Measurements from ENCODE around the gene KLHL21. TPM values are rescaled to one million over a fixed set of nuclear protein-coding genes. Genes with fewer than 3 reads are reported as not detected.
A peak's percentile ranks its signal among the peaks of the same experiment; 100 is the strongest.

Gene KLHL21
- total RNA-seq, 1 donor from 2014 or later, result 9.4 TPM

DNA sequence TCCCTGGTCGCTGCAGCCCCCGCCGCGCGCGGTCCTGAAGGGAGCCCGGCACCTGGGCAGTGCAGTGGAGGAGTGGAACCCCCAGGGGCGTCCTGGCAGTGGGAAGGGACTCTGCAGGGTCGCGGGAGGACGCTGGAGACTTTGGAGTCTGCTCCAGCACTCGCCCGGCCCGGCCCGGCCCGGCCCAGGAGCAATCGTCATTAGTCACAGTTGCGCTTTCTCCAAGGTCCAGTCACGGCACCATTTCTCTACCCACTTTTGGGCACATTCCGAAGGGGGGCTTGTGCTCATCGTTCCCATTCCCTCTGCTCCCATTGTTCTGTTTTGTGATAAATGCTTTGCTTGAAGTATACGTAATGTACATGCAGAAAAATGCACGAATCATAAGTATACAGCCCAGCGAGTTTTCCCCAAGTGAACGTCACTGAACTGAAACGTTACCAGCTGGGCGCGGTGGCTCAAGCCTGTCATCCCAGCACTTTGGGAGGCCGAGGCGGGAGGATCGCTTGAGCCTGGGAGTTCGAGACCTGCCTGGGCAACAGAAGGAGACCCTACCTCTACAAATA, 23.0 kb upstream of the KLHL21 start:
- peak in 1 of 2 donors; percentile 49 for DNase-seq (ENCODE audit: low read depth in 2 of 2)

DNA sequence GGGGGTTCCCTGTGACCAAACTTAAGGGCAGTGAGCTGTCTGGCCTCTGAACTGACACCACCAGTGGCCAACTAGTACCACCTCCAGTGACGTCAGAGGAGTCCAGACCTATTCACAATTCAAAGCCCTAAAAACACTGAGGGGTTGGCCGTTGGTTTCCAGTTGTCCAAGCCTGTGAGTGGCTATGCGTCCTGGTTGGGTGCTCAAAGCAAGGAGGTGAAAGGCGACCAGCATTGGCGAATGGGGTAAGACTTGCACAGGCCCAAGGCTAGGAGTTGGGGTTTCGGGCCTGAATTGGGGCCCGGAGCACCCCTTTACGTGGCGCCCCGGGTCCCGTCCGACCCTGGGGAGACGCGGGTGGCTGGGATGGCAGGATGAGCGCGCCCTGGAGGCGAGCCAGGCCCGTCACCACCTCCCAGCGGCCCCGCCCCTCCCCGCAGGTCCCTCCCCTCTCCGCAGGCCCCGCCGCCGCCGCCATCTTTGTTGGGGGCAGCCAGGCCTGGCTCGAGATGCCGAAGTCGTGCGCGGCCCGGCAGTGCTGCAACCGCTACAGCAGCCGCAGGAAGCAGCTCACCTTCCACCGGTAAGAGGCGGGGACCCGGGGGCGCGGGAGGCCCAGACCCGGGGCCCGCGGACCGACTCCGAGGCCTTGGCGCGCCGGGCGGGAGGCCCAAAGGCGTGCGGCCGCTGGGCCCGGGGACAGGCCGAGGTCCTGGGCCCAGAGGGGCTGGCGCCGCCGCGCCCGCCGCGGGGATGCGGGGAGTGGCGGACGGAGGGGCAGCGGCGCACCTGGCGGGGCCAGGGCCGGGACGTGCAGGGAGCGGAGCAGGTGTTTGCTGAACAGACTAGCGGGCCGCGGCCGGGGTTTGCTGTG, 22.3 kb upstream of the KLHL21 start, which contains the start of gene THAP3:
Gene THAP3 (plus strand): TSS at position 159 of the 874 bp plus-strand sequence. CDS start 351 bp downstream, at position 510.
- DNase-seq (ENCODE audit: low read depth in 2 of 2), result peak; percentile 51 to 87

- DNase-seq (ENCODE audit: low read depth in 2 of 2), result no peak
Measured at GRCh38 chr1:6623269-6623965, 20.7 kb upstream of the KLHL21 start.

DNA sequence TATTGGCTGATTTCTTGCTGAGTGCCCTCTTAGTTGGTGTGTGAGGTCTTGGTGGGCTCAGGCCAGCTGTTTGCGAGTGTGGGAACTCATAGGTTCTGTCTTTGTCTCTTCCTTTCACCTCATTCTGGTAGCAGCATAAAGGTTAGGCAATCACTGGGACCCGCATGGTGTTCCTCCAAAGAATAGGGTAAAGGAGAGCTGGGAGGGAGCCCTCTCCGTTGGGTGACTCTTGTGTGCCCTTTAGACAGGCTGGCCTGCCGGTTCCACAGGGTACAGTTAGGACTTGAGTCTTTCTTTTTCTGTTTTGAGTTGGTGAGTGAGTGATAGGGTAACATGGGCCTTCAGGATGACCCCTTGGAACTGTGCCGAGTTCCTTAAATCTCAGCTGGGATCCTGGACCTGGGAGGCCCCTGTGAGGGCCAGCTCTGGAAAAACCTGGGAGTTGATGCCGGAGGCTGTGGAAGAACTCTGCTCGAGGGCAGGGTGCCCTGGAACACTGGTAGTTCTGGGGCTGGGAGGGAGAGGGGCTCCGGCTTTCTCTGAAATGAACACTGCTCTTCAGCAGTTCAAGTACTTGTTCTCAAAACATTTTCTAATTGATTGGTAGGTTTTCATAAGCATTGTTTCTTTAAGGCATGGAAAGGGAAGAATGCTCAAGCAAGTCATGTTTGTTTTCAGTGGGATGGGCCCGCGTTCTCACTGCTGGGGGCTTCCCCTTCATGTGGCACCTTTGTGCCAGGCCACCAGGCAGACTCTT, 19.9 kb upstream of the KLHL21 start:
- no peak for DNase-seq (ENCODE audit: low read depth in 2 of 2)

DNA sequence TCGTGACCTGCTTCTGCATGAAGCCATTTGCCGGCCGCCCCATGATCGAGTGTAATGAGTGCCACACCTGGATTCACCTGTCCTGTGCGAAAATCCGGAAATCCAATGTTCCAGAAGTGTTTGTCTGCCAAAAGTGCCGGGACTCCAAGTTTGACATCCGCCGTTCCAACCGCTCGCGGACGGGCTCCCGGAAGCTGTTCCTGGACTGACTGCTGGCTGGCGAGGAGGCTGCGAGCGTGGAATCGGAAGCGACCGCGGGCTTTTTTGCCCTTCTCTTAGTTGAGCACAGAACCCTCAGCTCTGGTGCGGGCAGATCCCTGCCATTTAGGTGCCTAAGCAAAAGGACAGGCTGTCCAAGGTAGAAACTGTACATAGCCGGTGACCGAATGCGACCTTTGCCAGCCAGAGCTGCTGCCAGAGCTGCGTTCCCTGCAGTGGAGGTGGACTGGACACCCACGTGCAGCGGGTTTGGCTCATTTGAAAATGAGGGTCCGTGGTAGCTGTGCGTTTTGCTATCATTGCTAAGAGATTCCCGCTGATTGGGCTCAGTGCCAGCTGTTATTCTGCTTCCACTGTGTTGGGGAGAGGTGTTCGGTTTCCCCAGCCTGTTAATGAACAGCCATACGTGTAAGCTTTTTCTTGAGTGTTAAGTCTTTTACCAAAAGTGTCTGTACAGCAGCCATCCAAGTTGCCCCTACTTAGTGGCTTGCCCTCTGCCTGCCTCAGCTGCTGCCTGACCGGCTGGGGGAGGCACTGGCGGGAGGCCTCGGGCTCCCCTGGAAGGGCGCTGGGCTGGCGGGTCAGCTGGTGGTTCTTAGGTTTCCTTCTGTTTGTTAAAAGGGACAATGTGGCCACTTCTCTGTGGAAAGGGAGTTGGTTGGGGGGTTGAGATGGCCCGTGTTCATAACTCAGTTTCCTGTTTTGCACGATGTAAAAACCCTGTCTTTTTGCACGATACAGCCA, 19.0 kb upstream of the KLHL21 start:
- DNase-seq (ENCODE audit: low read depth in 2 of 2), result no peak

GRCh38 chr1:6619045-6619444, 16.4 kb upstream of the KLHL21 start:
- DNase-seq (ENCODE audit: low read depth in 2 of 2), result no peak

DNA sequence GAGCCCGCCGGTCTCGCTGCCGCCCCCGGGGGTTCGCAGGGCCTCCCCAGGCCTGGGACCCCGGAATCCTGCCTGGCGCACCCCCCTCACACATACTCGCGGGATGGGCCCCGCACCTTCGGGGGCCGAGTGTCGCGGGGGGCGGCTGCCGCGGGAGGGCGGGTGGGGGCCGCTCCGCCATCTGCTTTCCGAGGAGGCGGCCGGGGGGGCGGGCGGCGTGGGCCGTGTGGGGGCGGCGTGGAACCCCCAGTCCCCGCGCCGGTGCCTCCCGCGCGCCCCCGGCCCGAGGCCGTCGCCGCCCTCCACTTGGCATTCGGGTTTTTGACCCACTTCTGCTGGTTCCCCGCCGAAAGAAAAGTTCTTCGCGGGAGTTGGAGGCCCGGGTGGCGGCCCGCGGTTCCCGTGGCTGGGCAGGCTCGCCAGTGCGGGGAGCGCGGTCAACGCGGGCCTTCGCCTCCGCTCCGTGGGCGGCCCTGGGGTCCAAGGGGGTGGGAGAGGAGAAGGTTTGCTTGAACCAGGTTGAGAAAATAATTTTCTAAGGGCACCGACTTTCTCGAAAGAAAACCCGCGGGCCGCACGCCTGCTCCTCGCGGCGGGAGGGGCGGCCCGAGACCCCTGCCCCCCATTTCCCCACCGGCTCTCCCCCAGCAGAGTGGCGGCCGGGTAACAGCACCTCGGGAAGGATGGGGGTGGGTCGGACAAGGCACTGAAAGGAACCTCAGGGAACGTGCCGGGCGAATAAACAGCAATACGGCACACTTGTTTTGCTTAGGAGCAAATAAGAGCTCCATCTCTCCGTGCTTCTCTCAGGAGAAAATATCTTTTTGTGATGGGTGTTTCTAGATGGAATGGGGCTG, 12.5 kb upstream of the KLHL21 start:
- no peak for DNase-seq (ENCODE audit: low read depth in 2 of 2)

DNA sequence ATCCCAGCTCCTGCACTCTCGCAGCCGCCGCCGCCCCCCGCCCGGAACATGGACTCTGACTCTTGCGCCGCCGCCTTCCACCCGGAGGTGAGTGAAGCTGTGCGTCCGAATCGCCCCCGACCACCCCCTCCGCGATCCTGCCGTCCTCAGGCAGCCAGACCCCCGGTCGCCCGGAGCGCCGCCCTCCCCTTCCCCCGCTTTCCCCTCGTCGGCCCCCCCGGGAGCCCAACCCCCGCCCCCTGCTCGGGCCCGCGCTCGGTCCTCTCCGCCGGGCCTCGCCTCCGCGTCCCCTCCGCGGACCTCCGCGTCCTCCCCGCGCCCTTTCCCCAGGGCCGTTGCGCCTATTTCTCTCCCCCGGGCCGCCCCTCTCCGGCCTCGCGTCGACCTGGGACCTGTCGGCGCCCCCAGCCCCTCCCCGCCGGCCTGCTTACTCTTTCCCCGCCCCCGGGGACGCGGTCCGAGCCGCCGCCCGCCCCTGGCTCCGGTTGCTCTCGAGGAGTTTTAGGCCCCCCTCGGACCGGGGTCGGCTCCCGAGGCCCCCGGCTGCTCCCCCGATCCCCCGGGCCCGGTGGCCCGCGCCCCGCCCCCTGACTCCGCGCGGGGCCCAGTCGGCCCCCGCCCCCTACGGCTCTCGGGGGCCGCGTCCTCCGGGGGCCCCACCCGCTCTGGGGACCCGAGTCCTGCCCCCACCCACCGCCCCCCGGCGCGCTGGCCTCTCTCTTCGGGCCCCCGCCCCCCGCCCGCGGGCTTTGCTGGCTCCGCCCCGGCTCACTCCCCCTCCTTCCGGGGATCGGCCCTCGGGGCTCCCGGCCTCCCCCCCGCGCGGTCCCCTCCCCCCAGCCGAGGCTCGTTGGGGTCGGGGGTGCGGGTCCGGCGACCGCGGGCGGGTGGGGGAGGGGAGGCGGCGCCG, 11.6 kb upstream of the KLHL21 start:
- DNase-seq (ENCODE audit: low read depth in 2 of 2), result peak in 1 of 2 donors; percentile 36

GRCh38 chr1:6613361-6614018, 10.8 kb upstream of the KLHL21 start, which contains the start of gene PHF13:
TSS of gene PHF13 (plus strand) at chr1:6613731. CDS start at chr1:6614067, 336 bp downstream.
- peak; percentile 96 to 100 for DNase-seq (ENCODE audit: low read depth in 2 of 2)

DNA sequence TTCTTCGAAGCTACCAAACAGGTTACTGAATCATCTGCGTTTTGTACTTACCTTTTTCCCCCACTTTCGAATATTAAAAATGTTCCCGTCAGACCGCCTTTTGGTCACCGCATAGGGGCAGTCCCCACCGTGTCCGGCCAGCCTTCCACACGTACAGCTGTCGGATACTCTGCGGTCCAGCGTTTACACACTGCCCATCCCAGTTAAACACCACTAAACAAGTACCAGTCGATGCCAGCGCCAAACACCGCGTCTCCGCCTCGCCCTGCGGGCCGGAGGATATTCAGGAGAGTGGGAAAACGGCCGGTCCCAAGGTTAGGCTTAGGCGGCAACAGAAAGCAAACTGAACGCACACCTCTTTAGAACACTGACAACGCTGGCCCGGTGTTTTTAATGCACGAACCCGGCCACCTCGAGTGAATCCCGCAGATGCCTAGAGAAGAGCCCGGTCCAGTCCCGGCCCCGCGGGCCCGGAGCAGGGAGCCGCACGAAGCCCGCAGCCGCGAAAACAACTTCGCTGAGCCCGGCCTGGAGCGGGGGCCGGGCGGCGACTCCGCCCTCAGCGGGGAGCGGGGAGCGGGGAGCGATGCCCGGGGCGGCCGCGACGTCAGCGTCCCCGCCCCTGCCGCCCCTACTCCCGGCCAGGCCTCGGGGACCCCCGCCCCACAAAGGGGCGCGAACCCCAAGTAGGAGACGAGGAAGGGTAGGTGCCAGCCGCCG, 10.1 kb upstream of the KLHL21 start:
- DNase-seq (ENCODE audit: low read depth in 2 of 2), result peak in 1 of 2 donors; percentile 61

- DNase-seq (ENCODE audit: low read depth in 2 of 2), result peak; percentile 78 to 88
Measured at GRCh38 chr1:6603915-6604558, 1.4 kb upstream of the KLHL21 start.

DNA sequence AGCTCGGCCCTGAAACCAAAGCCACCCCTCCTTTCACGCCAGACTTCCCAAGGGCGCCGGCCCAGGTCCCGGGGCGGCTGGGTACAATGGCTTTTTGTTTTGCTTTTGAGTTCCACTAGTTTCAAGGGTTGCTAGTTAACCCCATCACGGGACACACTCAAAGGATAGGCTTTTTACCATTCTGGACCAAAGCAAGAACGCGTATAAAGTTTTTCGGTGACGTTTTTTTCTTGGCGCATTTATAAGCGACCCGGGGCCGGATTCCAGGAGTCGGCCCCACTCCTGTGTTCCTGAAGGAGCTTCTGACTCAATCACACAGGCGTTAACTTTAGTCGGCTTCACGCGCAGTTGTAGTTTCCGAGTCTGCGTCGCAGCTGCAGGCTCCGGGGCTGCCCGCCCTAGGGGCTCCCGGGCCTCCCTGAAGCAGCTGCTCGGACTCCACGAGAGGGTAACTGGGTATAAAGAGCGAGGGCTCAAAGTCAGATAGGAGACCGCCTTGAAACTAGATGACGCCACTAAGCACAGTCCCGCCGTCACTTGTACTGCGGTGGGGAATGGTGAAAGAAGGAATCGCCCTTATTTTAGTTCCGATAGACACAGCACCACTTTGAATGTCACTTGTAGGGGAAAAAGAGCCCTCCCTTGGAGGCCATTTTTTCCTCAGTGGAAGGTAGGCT, 707 bp upstream of the KLHL21 start:
- DNase-seq (ENCODE audit: low read depth in 2 of 2), result peak in 1 of 2 donors; percentile 76

DNA sequence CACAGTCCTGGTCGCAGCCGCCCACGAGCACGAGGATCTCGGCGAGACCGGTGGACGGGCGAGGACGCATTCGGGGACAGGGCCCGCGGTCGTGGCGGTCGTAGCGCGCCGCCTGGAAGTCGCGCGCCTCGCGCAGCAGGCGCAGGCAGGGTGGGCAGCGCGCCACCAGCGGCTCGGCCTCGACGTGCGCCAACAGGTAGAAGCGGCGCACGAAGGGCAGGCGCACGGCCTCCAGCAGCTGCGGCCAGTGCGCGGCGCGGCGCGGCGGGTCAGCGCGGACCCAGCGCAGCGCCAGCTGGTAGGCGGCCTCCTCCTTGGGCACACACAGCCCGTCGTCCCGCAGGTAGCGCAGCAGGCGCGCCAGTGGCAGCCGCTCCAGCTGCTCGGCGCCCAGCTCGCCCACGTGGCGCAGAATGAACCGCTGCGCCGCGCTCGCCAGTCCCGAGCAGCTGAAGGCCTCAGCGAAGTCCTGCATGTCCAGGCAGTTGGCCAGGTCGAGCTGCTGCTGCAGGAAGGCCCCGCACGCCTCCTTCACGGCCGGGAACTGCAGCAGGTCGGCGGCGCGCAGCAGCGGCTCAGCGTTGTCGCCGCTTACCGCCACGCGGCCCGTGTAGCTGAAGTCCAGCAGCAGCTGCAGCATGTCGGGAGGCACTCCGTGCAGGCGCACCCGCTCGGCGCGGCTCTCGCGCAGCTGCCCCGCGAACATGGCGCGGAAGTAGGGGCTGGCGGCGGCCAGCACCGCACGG, 573 bp downstream of the KLHL21 start:
- peak in 1 of 2 donors; percentile 63 for DNase-seq (ENCODE audit: low read depth in 2 of 2)

- peak; percentile 53 to 94 for DNase-seq (ENCODE audit: low read depth in 2 of 2)
Measured at GRCh38 chr1:6601049-6601922, 1.4 kb downstream of the KLHL21 start.
